ENCODE data around the gene EPB41L5. TPM values are rescaled to one million over a fixed set of nuclear protein-coding genes. Genes with fewer than 3 reads are reported as not detected.
A peak's percentile ranks its signal among the peaks of the same experiment; 100 is the strongest.

The EPB41L5 gene
- total RNA-seq, 1 donor from 2014 or later, result 42.7 TPM

DNA sequence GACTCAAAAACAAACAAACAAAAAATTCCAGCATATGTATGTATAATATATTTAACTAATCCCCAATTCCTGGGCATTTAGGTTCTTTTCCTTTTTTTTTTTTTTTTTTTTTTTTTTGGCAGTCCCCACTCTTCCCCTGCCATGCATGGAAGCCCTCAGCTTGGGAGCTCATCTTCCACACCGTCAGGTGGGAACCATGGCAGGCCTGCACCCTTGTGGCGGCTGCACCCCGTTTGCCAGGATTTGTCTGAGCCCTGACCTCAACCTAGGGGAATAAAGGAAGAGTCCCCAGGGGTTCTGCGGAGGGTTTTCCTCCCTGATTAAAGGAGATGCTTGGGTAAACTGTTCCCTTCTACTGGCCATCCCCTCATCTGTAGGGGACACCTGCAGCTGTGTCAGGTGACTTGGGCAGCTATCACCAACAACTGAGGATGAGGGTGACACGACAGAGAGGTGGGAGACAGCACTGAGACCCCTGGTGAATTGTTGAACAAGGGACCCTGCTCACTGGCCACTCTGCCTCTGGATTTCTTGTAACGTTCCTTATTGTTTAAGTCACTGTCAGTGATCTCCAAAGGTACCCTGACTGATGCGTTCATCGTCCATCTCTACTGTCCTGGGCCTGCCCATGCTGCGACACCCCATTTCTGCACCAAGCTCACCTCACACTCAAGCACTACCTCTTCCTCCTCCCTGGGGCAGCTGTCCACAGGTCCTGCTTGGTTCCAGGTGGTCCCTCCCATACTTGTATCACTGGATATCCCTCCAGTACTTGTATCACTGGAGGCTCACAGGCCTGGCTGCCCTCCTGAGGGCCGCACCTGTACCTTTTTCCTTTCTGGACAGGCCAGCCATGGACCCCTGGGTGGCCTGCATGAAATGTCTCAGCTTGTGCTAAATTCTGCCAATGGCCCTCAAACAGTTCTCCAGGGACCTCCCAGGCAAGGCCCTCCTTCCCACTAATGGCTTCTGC lies 195.8 kb downstream of the EPB41L5 start:
- H3K4me3 Mint-ChIP-seq, result no peak overlapping the region
- H3K4me1 Mint-ChIP-seq, result no peaks in the 10 kb centered on the region
- no peaks in the 10 kb centered on the region for H3K9me3 Mint-ChIP-seq
- no peaks in the 10 kb centered on the region for H3K36me3 Mint-ChIP-seq (ENCODE audit: low read depth)
- no peaks in the 10 kb centered on the region for H3K27me3 Mint-ChIP-seq (ENCODE audit: low read depth)
- no peak for DNase-seq (ENCODE audit: low read depth, low spot score)
- TF ChIP-seq, protein P1, sequence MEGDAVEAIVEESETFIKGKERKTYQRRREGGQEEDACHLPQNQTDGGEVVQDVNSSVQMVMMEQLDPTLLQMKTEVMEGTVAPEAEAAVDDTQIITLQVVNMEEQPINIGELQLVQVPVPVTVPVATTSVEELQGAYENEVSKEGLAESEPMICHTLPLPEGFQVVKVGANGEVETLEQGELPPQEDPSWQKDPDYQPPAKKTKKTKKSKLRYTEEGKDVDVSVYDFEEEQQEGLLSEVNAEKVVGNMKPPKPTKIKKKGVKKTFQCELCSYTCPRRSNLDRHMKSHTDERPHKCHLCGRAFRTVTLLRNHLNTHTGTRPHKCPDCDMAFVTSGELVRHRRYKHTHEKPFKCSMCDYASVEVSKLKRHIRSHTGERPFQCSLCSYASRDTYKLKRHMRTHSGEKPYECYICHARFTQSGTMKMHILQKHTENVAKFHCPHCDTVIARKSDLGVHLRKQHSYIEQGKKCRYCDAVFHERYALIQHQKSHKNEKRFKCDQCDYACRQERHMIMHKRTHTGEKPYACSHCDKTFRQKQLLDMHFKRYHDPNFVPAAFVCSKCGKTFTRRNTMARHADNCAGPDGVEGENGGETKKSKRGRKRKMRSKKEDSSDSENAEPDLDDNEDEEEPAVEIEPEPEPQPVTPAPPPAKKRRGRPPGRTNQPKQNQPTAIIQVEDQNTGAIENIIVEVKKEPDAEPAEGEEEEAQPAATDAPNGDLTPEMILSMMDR (conservative IDR thresholded peaks at IDR 0.05), result no peak
- peak overlapping the region; percentile 24 for H3K27ac Mint-ChIP-seq (ENCODE audit: unreplicated experiment)

DNA sequence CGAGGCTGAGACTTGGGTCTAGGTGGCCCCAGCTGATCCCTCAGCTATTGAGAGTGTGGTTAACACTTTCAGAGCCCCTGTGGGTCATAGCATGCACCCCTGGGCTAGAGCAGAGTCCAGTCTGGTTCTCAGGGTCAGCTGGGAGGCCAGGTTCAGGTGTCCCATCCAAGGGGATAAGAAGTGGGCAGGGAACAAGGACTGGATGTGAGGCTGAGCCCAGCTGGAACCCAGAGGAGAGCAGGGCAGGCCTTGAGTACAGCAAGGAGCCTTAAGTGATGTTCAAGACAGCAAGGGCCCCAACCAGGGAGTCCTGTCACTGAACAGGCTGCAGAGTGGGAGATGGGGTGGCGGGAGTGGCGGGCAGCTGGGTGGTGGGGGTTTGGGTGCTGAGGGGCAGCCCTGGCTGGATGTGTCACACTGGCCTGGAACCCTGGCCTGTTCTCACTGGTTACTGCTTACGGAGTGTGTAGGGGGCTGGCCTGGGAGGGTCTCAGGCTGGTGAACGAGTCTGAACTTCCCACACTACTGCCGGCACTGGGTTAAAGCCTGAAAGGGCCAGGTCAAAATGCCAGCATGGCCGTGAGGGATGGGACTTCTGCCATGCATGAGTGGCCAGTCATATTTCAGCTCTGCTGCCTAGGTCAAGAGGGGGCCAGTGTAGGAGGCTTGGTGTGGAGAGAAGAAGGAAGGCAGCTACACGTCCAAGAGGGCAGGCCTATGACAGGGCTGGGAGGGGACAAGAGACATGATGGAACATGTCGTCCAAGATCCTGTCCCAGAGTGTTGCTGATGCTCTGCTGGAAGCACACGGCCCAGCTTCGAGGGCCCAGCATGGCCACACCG lies 196.8 kb downstream of the EPB41L5 start:
- Mint-ChIP-seq H3K36me3 (ENCODE audit: low read depth) (no peaks in the 10 kb centered on the region), H3K4me3 (no peak overlapping the region), H3K27me3 (ENCODE audit: low read depth) (no peaks in the 10 kb centered on the region), H3K4me1 (no peaks in the 10 kb centered on the region), H3K27ac (ENCODE audit: unreplicated experiment) (no peak overlapping the region), H3K9me3 (no peaks in the 10 kb centered on the region)
- TF ChIP-seq, protein P1 (conservative IDR thresholded peaks at IDR 0.05), result no peak
- DNase-seq (ENCODE audit: low read depth, low spot score), result no peak

DNA sequence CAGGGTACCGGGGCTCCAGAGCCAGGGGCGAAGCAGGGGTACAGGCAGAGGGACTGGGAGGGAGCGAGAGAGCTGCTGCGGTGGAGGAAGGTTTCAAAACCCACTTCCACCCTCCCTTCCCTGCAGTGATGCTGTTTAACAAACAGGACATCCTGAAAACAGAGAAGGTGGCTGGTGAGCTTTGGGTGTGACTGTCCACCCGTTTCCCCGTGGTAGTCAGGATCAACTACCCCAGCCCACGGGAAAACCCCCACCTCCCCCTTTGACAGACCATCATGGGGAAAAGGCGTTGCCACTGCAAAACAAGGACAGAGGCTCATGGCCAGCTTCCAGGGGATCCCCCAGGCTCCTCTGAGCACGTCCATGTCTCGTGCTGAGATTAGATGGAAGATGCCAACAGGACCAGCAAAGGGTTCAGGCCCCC lies 197.4 kb downstream of the EPB41L5 start:
- H3K27me3 Mint-ChIP-seq (ENCODE audit: low read depth), result no peaks in the 10 kb centered on the region
- H3K4me3 Mint-ChIP-seq, result no peak overlapping the region
- H3K9me3 Mint-ChIP-seq, result no peaks in the 10 kb centered on the region
- TF ChIP-seq, protein P1 (conservative IDR thresholded peaks at IDR 0.05), result no peak
- no peaks in the 10 kb centered on the region for H3K4me1 Mint-ChIP-seq
- DNase-seq (ENCODE audit: low read depth, low spot score), result no peak
- H3K36me3 Mint-ChIP-seq (ENCODE audit: low read depth), result no peaks in the 10 kb centered on the region
- H3K27ac Mint-ChIP-seq (ENCODE audit: unreplicated experiment), result no peak overlapping the region

DNA sequence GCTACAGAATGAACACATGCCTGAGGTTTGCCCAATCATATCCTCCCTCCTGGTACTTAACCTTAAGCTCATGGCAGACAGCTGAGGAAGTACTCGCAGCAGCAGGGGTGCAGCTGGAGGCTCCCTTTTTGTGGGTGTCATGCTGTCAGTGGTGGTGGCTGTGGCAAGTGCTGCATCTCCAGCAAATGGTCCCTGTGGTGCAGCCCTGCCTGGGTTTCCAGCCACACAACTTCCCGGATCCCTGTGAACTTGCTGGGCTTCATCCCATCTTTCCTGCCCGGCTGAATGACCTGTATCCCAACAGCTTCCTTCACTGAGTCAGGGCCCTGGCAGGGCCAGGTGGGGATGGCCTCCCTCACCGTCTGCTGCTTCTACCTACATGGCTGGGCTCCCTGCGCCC lies 205.3 kb downstream of the EPB41L5 start:
- H3K4me1 Mint-ChIP-seq, result peaks cover 18% of the 10 kb centered on the region
- TF ChIP-seq, protein P1 (conservative IDR thresholded peaks at IDR 0.05), result no peak
- no peak overlapping the region for H3K4me3 Mint-ChIP-seq
- DNase-seq (ENCODE audit: low read depth, low spot score), result no peak
- no peak overlapping the region for H3K27ac Mint-ChIP-seq (ENCODE audit: unreplicated experiment)
- H3K27me3 Mint-ChIP-seq (ENCODE audit: low read depth), result peaks cover 2% of the 10 kb centered on the region
- peaks cover 8% of the 10 kb centered on the region for H3K9me3 Mint-ChIP-seq
- peaks cover 37% of the 10 kb centered on the region for H3K36me3 Mint-ChIP-seq (ENCODE audit: low read depth)

DNA sequence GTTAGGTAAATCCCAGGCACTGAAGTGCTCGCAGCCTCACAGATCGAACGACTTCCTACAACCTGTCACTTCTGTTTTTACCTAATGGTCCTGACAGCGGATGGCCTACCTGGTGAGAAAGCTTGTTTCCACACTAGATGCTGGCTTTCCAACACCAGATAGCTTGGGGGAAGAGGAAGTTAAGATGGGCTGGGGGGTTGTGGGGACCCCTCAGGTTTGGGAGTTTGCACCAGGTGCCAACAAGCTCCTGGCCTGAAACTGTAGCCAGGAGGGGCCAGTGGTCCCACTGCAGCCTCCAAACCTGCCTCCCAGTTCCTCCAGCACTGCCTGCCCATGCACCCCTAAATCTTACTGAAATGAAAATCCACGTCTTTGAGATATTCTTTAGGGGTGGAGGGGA lies 206.4 kb downstream of the EPB41L5 start:
- Mint-ChIP-seq H3K4me1 (peaks cover 18% of the 10 kb centered on the region), H3K4me3 (peak overlapping the region; percentile 27), H3K9me3 (peaks cover 8% of the 10 kb centered on the region), H3K27me3 (ENCODE audit: low read depth) (peaks cover 9% of the 10 kb centered on the region), H3K27ac (ENCODE audit: unreplicated experiment) (no peak overlapping the region), H3K36me3 (ENCODE audit: low read depth) (peaks cover 37% of the 10 kb centered on the region)
- DNase-seq (ENCODE audit: low read depth, low spot score), result no peak
- TF ChIP-seq, protein P1 (conservative IDR thresholded peaks at IDR 0.05), result no peak
